ENCODE measurements around the gene OXCT1. TPM values are rescaled to one million over a fixed set of nuclear protein-coding genes. Genes with fewer than 3 reads are reported as not detected.

OXCT1 gene
- total RNA-seq, 3 donors from 2014 or later: 8.9 to 27.0 (median 14.9) TPM

- no peaks in the 10 kb centered on the region for H3K36me3 ChIP-seq (ENCODE audit: low read depth)
- no peaks in the 10 kb centered on the region for H3K9me3 ChIP-seq
- DNase-seq: no peak
- no peaks in the 10 kb centered on the region for H3K4me1 ChIP-seq (ENCODE audit: low read depth)
- ATAC-seq: no peak
- H3K4me3 ChIP-seq: no peak overlapping the region
- intact Hi-C loops (cut with DNase I, micrococcal nuclease): no loop called here
- TF ChIP-seq, protein P1, sequence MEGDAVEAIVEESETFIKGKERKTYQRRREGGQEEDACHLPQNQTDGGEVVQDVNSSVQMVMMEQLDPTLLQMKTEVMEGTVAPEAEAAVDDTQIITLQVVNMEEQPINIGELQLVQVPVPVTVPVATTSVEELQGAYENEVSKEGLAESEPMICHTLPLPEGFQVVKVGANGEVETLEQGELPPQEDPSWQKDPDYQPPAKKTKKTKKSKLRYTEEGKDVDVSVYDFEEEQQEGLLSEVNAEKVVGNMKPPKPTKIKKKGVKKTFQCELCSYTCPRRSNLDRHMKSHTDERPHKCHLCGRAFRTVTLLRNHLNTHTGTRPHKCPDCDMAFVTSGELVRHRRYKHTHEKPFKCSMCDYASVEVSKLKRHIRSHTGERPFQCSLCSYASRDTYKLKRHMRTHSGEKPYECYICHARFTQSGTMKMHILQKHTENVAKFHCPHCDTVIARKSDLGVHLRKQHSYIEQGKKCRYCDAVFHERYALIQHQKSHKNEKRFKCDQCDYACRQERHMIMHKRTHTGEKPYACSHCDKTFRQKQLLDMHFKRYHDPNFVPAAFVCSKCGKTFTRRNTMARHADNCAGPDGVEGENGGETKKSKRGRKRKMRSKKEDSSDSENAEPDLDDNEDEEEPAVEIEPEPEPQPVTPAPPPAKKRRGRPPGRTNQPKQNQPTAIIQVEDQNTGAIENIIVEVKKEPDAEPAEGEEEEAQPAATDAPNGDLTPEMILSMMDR (IDR thresholded peaks at IDR 0.05): no peak
These were observed 7.9 kb upstream of the OXCT1 start for GRCh38 chr5:41878173-41878572.

DNA sequence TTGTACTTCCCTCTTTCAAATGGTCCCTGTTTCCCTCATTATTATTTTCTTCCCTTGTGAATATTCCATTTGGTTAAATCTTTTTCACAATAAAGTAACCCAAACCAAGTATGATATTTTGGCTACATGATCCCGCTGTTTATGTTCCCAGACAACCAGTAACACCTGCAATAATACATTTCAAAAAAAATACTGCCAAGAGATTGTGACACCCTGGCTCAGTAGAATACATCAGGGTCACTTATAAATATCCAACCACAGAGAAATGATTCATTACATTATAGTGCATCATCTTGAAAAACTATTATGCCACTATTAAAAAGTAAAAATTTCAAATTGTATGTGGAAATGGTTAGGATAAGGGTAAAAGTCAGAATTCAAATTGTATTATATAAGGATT, 7.2 kb upstream of the OXCT1 start:
- no peaks in the 10 kb centered on the region for H3K9me3 ChIP-seq
- TF ChIP-seq, protein P1 (IDR thresholded peaks at IDR 0.05): no peak
- DNase-seq (no peak), ATAC-seq (no peak)
- no peak overlapping the region for H3K4me3 ChIP-seq
- no peaks in the 10 kb centered on the region for H3K4me1 ChIP-seq (ENCODE audit: low read depth)
- intact Hi-C loops (cut with DNase I, micrococcal nuclease): no loop called here
- H3K36me3 ChIP-seq (ENCODE audit: low read depth): no peaks in the 10 kb centered on the region

DNA sequence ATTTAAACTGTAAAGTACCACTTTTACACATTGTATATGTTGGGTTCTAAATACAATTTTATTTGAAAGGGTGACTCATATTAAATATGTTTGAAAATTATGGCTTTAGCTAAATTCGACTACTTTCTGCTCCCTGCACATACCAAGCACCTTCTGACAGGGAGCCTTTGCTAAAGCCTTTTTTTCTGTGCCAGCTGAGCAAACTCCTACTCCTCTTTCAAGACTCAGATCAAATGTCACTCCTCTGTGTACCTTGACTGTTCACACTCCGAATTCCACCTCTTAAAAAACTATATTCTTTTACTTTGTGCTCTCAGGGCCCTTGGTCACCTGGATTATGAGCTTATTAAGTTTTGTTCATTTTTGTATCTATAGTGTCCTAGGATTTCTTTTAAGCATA, 6.5 kb upstream of the OXCT1 start:
- TF ChIP-seq, protein P1 (IDR thresholded peaks at IDR 0.05): no peak
- Histone ChIP-seq H3K4me3 (no peak overlapping the region), H3K4me1 (ENCODE audit: low read depth) (no peaks in the 10 kb centered on the region), H3K9me3 (no peaks in the 10 kb centered on the region), H3K36me3 (ENCODE audit: low read depth) (no peaks in the 10 kb centered on the region)
- ATAC-seq: no peak
- intact Hi-C loops (cut with DNase I, micrococcal nuclease): no loop called here
- DNase-seq: no peak

GRCh38 chr5:41875121-41875520, 4.9 kb upstream of the OXCT1 start:
- H3K36me3 ChIP-seq (ENCODE audit: low read depth): no peaks in the 10 kb centered on the region
- DNase-seq (no peak), ATAC-seq (no peak)
- H3K4me1 ChIP-seq (ENCODE audit: low read depth): peaks cover 8% of the 10 kb centered on the region
- TF ChIP-seq, protein P1 (IDR thresholded peaks at IDR 0.05): no peak
- intact Hi-C loops (cut with DNase I, micrococcal nuclease): no loop called here
- no peak overlapping the region for H3K4me3 ChIP-seq
- no peaks in the 10 kb centered on the region for H3K9me3 ChIP-seq

- DNase-seq (no peak), ATAC-seq (no peak)
- intact Hi-C loops (cut with DNase I, micrococcal nuclease): no loop called here
- TF ChIP-seq, protein P1 (IDR thresholded peaks at IDR 0.05): no peak
- no peak overlapping the region for H3K4me3 ChIP-seq
- peaks cover 8% of the 10 kb centered on the region for H3K4me1 ChIP-seq (ENCODE audit: low read depth)
- H3K9me3 ChIP-seq: no peaks in the 10 kb centered on the region
- H3K36me3 ChIP-seq (ENCODE audit: low read depth): no peaks in the 10 kb centered on the region
These were observed 4.4 kb upstream of the OXCT1 start for GRCh38 chr5:41874512-41875060.

DNA sequence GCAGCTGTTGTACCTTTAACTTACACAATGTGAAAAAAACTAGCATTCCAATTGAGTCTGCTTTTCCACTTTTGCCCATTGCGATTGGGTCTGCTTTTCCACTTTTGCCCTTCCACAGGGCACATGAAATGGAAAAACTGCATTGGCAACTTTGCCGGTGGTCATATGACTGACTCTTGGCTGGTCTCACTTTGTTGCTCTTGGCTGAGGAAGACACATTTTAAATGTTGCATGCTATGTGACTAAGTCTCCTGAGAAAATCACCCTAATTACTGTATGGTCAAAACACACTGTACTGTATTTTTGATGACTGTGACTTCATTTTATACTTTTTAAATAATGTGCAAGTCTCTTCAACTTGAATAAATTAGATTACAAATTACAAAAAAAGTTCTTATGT, 1.6 kb upstream of the OXCT1 start:
- ATAC-seq (no peak), DNase-seq (no peak)
- H3K4me3 ChIP-seq: no peak overlapping the region
- H3K9me3 ChIP-seq: no peaks in the 10 kb centered on the region
- TF ChIP-seq, protein P1 (IDR thresholded peaks at IDR 0.05): no peak
- intact Hi-C loops (cut with DNase I, micrococcal nuclease): no loop called here
- H3K4me1 ChIP-seq (ENCODE audit: low read depth): peaks cover 8% of the 10 kb centered on the region
- H3K36me3 ChIP-seq (ENCODE audit: low read depth): no peaks in the 10 kb centered on the region
